Measurements from ENCODE around the gene NOTCH2. TPM values are rescaled to one million over a fixed set of nuclear protein-coding genes. Genes with fewer than 3 reads are reported as not detected.

NOTCH2 gene
- total RNA-seq, 3 donors from 2014 or later (not counting 1 experiment from before 2014, with no cell fraction given), result 74.7 to 136 (median 97.4) TPM

- Histone ChIP-seq H3K36me3 (ENCODE audit: control insufficient read depth, insufficient read depth, low read length) (no peaks in the 10 kb centered on the region), H3K4me1 (ENCODE audit: control insufficient read depth, insufficient read depth, low read length) (no peaks in the 10 kb centered on the region), H3K27ac (ENCODE audit: low read length) (no peak overlapping the region), H3K4me3 (ENCODE audit: low read length) (no peak overlapping the region), H3K9me3 (ENCODE audit: control insufficient read depth, insufficient read depth, low read length) (no peaks in the 10 kb centered on the region), H3K27me3 (ENCODE audit: control insufficient read depth, insufficient read depth, low read length) (no peaks in the 10 kb centered on the region)
- Mint-ChIP-seq H3K4me3 (no peak overlapping the region), H3K36me3 (no peaks in the 10 kb centered on the region), H3K27me3 (ENCODE audit: low read depth in 2 of 2) (peaks cover 10 to 48% of the 10 kb centered on the region in 2 donors), H3K9me3 (no peaks in the 10 kb centered on the region), H3K4me1 (no peaks in the 10 kb centered on the region), H3K27ac (no peak overlapping the region)
- intact Hi-C loops (cut with micrococcal nuclease), result no loop called here
- DNase-seq (no peak), ATAC-seq (no peak)
- TF ChIP-seq CTCF (IDR thresholded peaks at IDR 0.05), result no peak
Measured at GRCh38 chr1:119862276-119862675, 207.2 kb downstream of the NOTCH2 start.

Other genes with a start within 250 kb of the NOTCH2 start
- gene ADAM30, start 173.1 kb downstream of the NOTCH2 start, total RNA-seq, result under 1 TPM in 1 of 3 donors, not detected in 2; 0.13 TPM
- 10 to 100 TPM; 30.5 to 39.7 (median 30.8) TPM for gene SEC22B, start 106.9 kb upstream of the NOTCH2 start, total RNA-seq